HepG2 (cell line): Measurements from ENCODE around the gene FN1. TPM values are rescaled to one million over a fixed set of nuclear protein-coding genes. Genes with fewer than 3 reads are reported as not detected.

Experiments
- ATAC-seq: fragments of 200-7000 bp; cut with Tn5 transposase; 3 replicates; pipeline ENCODE4 v1.9.1; 2020; ENCODE audit warnings: mild to moderate bottlenecking, moderate library complexity
- BruUV-seq: library from RNA; stranded (reverse); fragments of 400-500 nt; replicated peaks from 2 replicates; lab custom pipeline; 2021; lab: Mats Ljungman, UMichigan
- CTCF ChIA-PET: fragments of 300-600 bp; formaldehyde crosslinking; extraction: SDS; loops from one replicate; lab custom pipeline; 2021; ENCODE audit warnings: low total read pairs, inconsistent platforms, low intra/inter-chr PET ratio; lab: Yijun Ruan, JAX
- POLR2A ChIA-PET: fragments of 350-600 bp; sonication (Branson Sonifier 250); formaldehyde crosslinking; loops from one replicate; lab custom pipeline; 2020; ENCODE audit warnings: antibody characterized with exemption, inconsistent platforms; lab: Yijun Ruan, JAX
- DNase-seq: peaks from one replicate; pipeline ENCODE4 v3.0.0-alpha.2; 2015; ENCODE audit warnings: low spot score
- FAIRE-seq: peaks from 3 replicates; lab custom pipeline; 2011; peaks lifted over from hg19 to GRCh38; lab: Jason Lieb, UNC
- H2AFZ ChIP-seq: one replicate; pipeline ENCODE4 v1.6.1; 2011; ENCODE audit warnings: low read length, inconsistent platforms
- H3K27ac ChIP-seq: fragments of 300-600 bp; 3 replicates; pipeline ENCODE4 v1.8.0; 2011; ENCODE audit warnings: mixed run types, mild to moderate bottlenecking, mixed read lengths, low read length, inconsistent platforms; ENCODE audit not compliant: insufficient read depth; ENCODE audit errors: extremely low read length
- H3K27me3 ChIP-seq, 2 experiments: fragments of 200-600 bp in 1 of 2; 2 replicates in 1 of 2; 3 replicates in 1 of 2; pipeline versions ENCODE4 v1.6.0 to v1.8.0; 2011; ENCODE audit warnings: low read length in 2 of 2, mild to moderate bottlenecking in 2 of 2, moderate library complexity in 2 of 2, inconsistent platforms in 1 of 2; ENCODE audit not compliant: insufficient read depth in 2 of 2, control insufficient read depth in 1 of 2
- H3K36me3 ChIP-seq, 2 experiments: fragments of 200-600 bp in 1 of 2; replicated peaks in 1 of 2; 2 replicates in 1 of 2; 3 replicates in 1 of 2; pipeline versions ENCODE4 v1.5.1 to v1.8.0; 2011; ENCODE audit warnings: low read length in 2 of 2, inconsistent platforms in 1 of 2; ENCODE audit not compliant: insufficient read depth in 2 of 2, control insufficient read depth in 1 of 2
- H3K4me1 ChIP-seq: 2 replicates; pipeline ENCODE4 v1.5.1; 2012; ENCODE audit warnings: low read length, inconsistent platforms; ENCODE audit not compliant: insufficient read depth
- H3K4me2 ChIP-seq: 2 replicates; pipeline ENCODE4 v1.6.0; 2011; ENCODE audit warnings: low read depth, low read length, inconsistent platforms
- H3K4me3 ChIP-seq, 3 experiments: fragments of 200-600 bp in 1 of 3; sonication (generic), shearing (Covaris generic) in 1 of 3; replicated peaks in 1 of 3; 2 replicates each; pipeline ENCODE4 v1.5.1; 2011 to 2016; ENCODE audit warnings: low read length in 3 of 3, inconsistent platforms in 2 of 3, low read depth in 2 of 3, mild to moderate bottlenecking in 2 of 3, control low read depth in 1 of 3, mixed read lengths in 1 of 3; ENCODE audit not compliant: insufficient read depth in 1 of 3
- H3K79me2 ChIP-seq: one replicate; pipeline ENCODE4 v1.6.1; 2011; ENCODE audit warnings: low read length, inconsistent platforms; ENCODE audit not compliant: insufficient read depth
- H3K9ac ChIP-seq: 2 replicates; pipeline ENCODE4 v1.6.0; 2011; ENCODE audit warnings: mild to moderate bottlenecking, low read depth, low read length, inconsistent platforms; ENCODE audit not compliant: insufficient read depth
- H3K9me3 ChIP-seq: 2 replicates; pipeline ENCODE4 v1.5.1; 2012; ENCODE audit warnings: mild to moderate bottlenecking, low read length
- H4K20me1 ChIP-seq: 2 replicates; pipeline ENCODE4 v1.6.0; 2011; ENCODE audit warnings: inconsistent platforms, mild to moderate bottlenecking, low read length, moderate library complexity; ENCODE audit not compliant: insufficient read depth
- ELF3 ChIP-seq: IDR thresholded peaks from 2 replicates; pipeline ENCODE4 v1.6.1; 2016; ENCODE audit warnings: missing genetic modification reagents, missing compliant biosample characterization
- JUNB ChIP-seq: sonication (generic); formaldehyde crosslinking; IDR thresholded peaks from 2 replicates; pipeline ENCODE4 v1.8.0; 2022; ENCODE audit warnings: missing genetic modification reagents, mild to moderate bottlenecking, borderline replicate concordance
- KAT2B ChIP-seq: fragments of 150-350 bp; IDR thresholded peaks from 2 replicates; pipeline ENCODE4 v1.6.1; 2014; ENCODE audit warnings: low read depth, low read length, borderline replicate concordance
- SMAD1 ChIP-seq: sonication (generic); formaldehyde crosslinking; IDR thresholded peaks from 2 replicates; pipeline ENCODE4 v1.4.0; 2020; ENCODE audit warnings: missing genetic modification reagents, low read depth, mild to moderate bottlenecking, borderline replicate concordance
- SP1 ChIP-seq, 2 experiments: fragments of 450-650 bp in 1 of 2; sonication (generic) in 1 of 2; formaldehyde crosslinking in 1 of 2; IDR thresholded peaks; 2 replicates each; pipeline versions ENCODE4 v1.4.0 to v1.6.1; 2016 to 2020; ENCODE audit warnings: missing genetic modification reagents in 1 of 2
- ZNF121 ChIP-seq: sonication (generic); formaldehyde crosslinking; IDR thresholded peaks from 2 replicates; pipeline ENCODE4 v1.5.0; 2020; ENCODE audit warnings: mild to moderate bottlenecking, missing genetic modification reagents
- ZNF337 ChIP-seq: sonication (generic); formaldehyde crosslinking; IDR thresholded peaks from 2 replicates; pipeline ENCODE4 v1.5.1; 2020; ENCODE audit warnings: missing genetic modification reagents, low read depth, mild to moderate bottlenecking, borderline replicate concordance
- ZNF639 ChIP-seq: conservative IDR thresholded peaks from 2 replicates; pipeline ENCODE4 v1.6.1; 2018; ENCODE audit warnings: missing genetic modification reagents
- ZNF761 ChIP-seq: sonication (generic); formaldehyde crosslinking; conservative IDR thresholded peaks from 2 replicates; pipeline ENCODE4 v1.4.0; 2020; ENCODE audit warnings: mild to moderate bottlenecking, missing genetic modification reagents
- ZNF784 ChIP-seq: sonication (generic); formaldehyde crosslinking; IDR thresholded peaks from 2 replicates; pipeline ENCODE4 v1.5.1; 2020; ENCODE audit warnings: missing genetic modification reagents, mild to moderate bottlenecking, borderline replicate concordance
- ZNF891 ChIP-seq: sonication (generic); formaldehyde crosslinking; IDR thresholded peaks from 2 replicates; pipeline ENCODE4 v1.5.0; 2020; ENCODE audit warnings: mild to moderate bottlenecking, missing genetic modification reagents
- ZXDC ChIP-seq: sonication (generic); formaldehyde crosslinking; IDR thresholded peaks from 2 replicates; pipeline ENCODE4 v1.5.0; 2020; ENCODE audit warnings: mild to moderate bottlenecking, missing genetic modification reagents
- WGBS: methylation state at CpG from one replicate; pipeline ENCODE4 v1.1.6; 2017; ENCODE audit warnings: low lambda C conversion rate; 5-methylcytosine and 5-hydroxymethylcytosine counted together
- in situ Hi-C: cut with HindIII; loops from 2 replicates; pipeline ENCODE4 v1.10.0; 2017; ENCODE audit warnings: low pct_unique_long_range_greater_than_20kb; ENCODE audit not compliant: extremely low pct_ligation_motif_present
- intact Hi-C: fragments of 100-400 bp; cut with micrococcal nuclease; formaldehyde crosslinking; loops from one replicate; pipeline ENCODE4 v1.10.0; 2022; ENCODE audit not compliant: unreplicated experiment
- polyA plus RNA-seq, 8 experiments: library from polyadenylated mRNA; depleted of rRNA in 3 of 8; stranded (reverse) in 7 of 8; unstranded in 1 of 8; fragments of >200 nt; fragmentation: Illumina TruSeq in 4 of 8; extraction: Trizol in 4 of 8; gene quantifications; 2 replicates each; pipeline versions ENCODE4 v1.2.1 to v1.2.3, GENCODE V29; 2011 to 2016; ENCODE audit warnings: low read depth in 4 of 8, missing spikeins in 1 of 8, mixed read lengths in 1 of 8; ENCODE audit not compliant: insufficient read depth in 1 of 8
- total RNA-seq, 5 experiments: library from RNA; depleted of rRNA; stranded (reverse); fragments of >200 nt; fragmentation: Illumina TruSeq; extraction: Trizol; gene quantifications; 2 replicates each; pipeline ENCODE4 v1.2.3, GENCODE V29; 2016; ENCODE audit warnings: low read depth in 1 of 5

FN1 gene
- total and polyA plus RNA-seq, 2 of the 13 experiments (the other 11 are each of a cell fraction or from before 2014, with no cell fraction given), result 1,847 to 6,471 TPM

GRCh38 chr2:215332872-215333595 is 102.8 kb downstream of the FN1 start:
- peaks cover 13% of the 10 kb centered on the region for H3K4me1 ChIP-seq
- peaks cover 23% of the 10 kb centered on the region for H3K79me2 ChIP-seq
- CTCF ChIA-PET, result no interaction called here
- WGBS, result 97% methylated on average over 5 of the region's 5 CpGs
- intact Hi-C loops (no loop called here), in situ Hi-C loops (no loop called here)
- H4K20me1 ChIP-seq, result no peaks in the 10 kb centered on the region; the same call in 1 of the 2 replicates
- no peak overlapping the region for H3K4me3 ChIP-seq
- H3K36me3 ChIP-seq, result peaks cover 31 to 90% of the 10 kb centered on the region in 2 experiments
- FAIRE-seq, result no peak
- TSS peak; percentile 6 for BruUV-seq
- DNase-seq, result no peak
- POLR2A ChIA-PET, result no interaction called here
- no peak for ATAC-seq
- no peaks in the 10 kb centered on the region for H3K9me3 ChIP-seq
- TF ChIP-seq JUNB (CRISPR knock-in tag) (no peak), ZNF784 (CRISPR knock-in tag) (no peak), ZNF639 (CRISPR knock-in tag) (no peak), ZNF891 (CRISPR knock-in tag) (no peak)
- H3K27ac ChIP-seq, result no peak overlapping the region
- H2AFZ ChIP-seq, result no peak overlapping the region
- no peak overlapping the region for H3K4me2 ChIP-seq
- no peaks in the 10 kb centered on the region for H3K27me3 ChIP-seq
- H3K9ac ChIP-seq, result no peak overlapping the region

GRCh38 chr2:215328066-215328465 is 107.8 kb downstream of the FN1 start:
- intact Hi-C loops (no loop called here), in situ Hi-C loops (no loop called here)
- Histone ChIP-seq H3K79me2 (peaks cover 49% of the 10 kb centered on the region), H4K20me1 (no peaks in the 10 kb centered on the region; the same call in none of the 2 replicates), H2AFZ (no peak overlapping the region), H3K4me3 (no peak overlapping the region), H3K4me1 (peaks cover 13% of the 10 kb centered on the region), H3K9me3 (no peaks in the 10 kb centered on the region), H3K36me3 (peaks cover 44 to 89% of the 10 kb centered on the region in 2 experiments), H3K27ac (no peak overlapping the region), H3K9ac (no peak overlapping the region), H3K27me3 (no peaks in the 10 kb centered on the region), H3K4me2 (no peak overlapping the region)
- BruUV-seq, result no TSS peak
- 97% methylated on average over 5 of the region's 5 CpGs for WGBS
- ChIA-PET CTCF (no interaction called here), POLR2A (no interaction called here)
- no peak for DNase-seq
- no peak for FAIRE-seq
- ATAC-seq, result no peak; the same call in 2 of the 3 replicates
- TF ChIP-seq ZXDC (CRISPR knock-in tag) (no peak), ZNF761 (CRISPR knock-in tag) (no peak), ELF3 (no peak), ZNF337 (no peak), SMAD1 (CRISPR knock-in tag) (no peak), SP1 (IDR thresholded peaks at IDR 0.05) (no peak), SP1 (CRISPR knock-in tag; IDR thresholded peaks at IDR 0.05) (no peak), ZNF121 (no peak), KAT2B (no peak)
